ENCODE measurements around the gene CCDC171. TPM values are rescaled to one million over a fixed set of nuclear protein-coding genes. Genes with fewer than 3 reads are reported as not detected.

Gene CCDC171
- total RNA-seq (10 to 100 TPM in 2 of 5 donors, 1 to 10 TPM in 3; 1.2 to 26.3 (median 3.3) TPM), polyA plus RNA-seq (1 to 10 TPM in 2 of 3 donors, not detected in 1; 1.2 TPM)
- long read RNA-seq, donor 1 = 0 reads
- long read RNA-seq, donor 2 = 0 reads
- long read RNA-seq, donor 3 = 0 reads
- long read RNA-seq, donor 4 = 0 reads
- long read RNA-seq, donor 5 = 0 reads
- long read RNA-seq, donor 6 = 0 reads
- long read RNA-seq, donor 7 = 0 reads
- long read RNA-seq, donor 8 = 0 reads
- long read RNA-seq, donor 9 = 0 reads
- long read RNA-seq, donor 10 = 0 reads

- peak; percentile 92 to 99 for DNase-seq
- intact Hi-C loops (cut with DNase I; ENCODE audit: low total_unique reads) = no loop called here
- peaks cover 0 to 17% (median 15%) of the 10 kb centered on the region in 4 donors for H3K4me1 ChIP-seq
- H3K27ac ChIP-seq = peak within 1 kb of the TSS; percentile 76 to 87 (median 86)
- no peak for TF ChIP-seq CTCF (IDR thresholded peaks at IDR 0.05)
- peak; percentile 59 to 88 (median 70) for TF ChIP-seq POLR2AphosphoS5 (IDR thresholded peaks at IDR 0.05)
- no peak for TF ChIP-seq EP300 (IDR thresholded peaks at IDR 0.05)
- peak in 1 of 4 donors; percentile 17 for TF ChIP-seq POLR2A (IDR thresholded peaks at IDR 0.05)
- H3K36me3 ChIP-seq = no peaks in the 10 kb centered on the region
- peak within 1 kb of the TSS; percentile 64 to 85 (median 78) for H3K4me3 ChIP-seq
- no peaks in the 10 kb centered on the region for H3K27me3 ChIP-seq
- WGBS, 5 donors = 0 to 1% (median 0%) methylated on average over 35 to 65 of the region's 65 CpGs
- H3K9me3 ChIP-seq = no peaks in the 10 kb centered on the region
Observed at GRCh38 chr9:15552636-15553527, at the start of gene CCDC171. TSS of gene CCDC171 (plus strand) at chr9:15553043. CDS start at chr9:15564089, 11,046 bp downstream.

GRCh38 chr9:15505921-15506320, 46.9 kb upstream of the CCDC171 start:
- intact Hi-C loops (cut with DNase I; ENCODE audit: low total_unique reads) = no loop called here
- no peaks in the 10 kb centered on the region for H3K27me3 ChIP-seq
- 87 to 95% (median 94%) methylated on average over 3 of the region's 3 CpGs for WGBS, 5 donors
- no peak for DNase-seq
- H3K4me3 ChIP-seq = no peak overlapping the region
- H3K27ac ChIP-seq = no peak overlapping the region
- no peaks in the 10 kb centered on the region for H3K9me3 ChIP-seq
- H3K4me1 ChIP-seq = peaks cover 13 to 42% (median 24%) of the 10 kb centered on the region in 4 donors
- peaks cover 0 to 60% (median 38%) of the 10 kb centered on the region in 4 donors for H3K36me3 ChIP-seq
- TF ChIP-seq EP300 (IDR thresholded peaks at IDR 0.05) = no peak
- TF ChIP-seq CTCF (IDR thresholded peaks at IDR 0.05) = no peak
- TF ChIP-seq POLR2A (IDR thresholded peaks at IDR 0.05) = no peak
- TF ChIP-seq POLR2AphosphoS5 (IDR thresholded peaks at IDR 0.05) = no peak

- 0 to 1% (median 1%) methylated on average over 35 to 76 of the region's 76 CpGs for WGBS, 5 donors
- peak; percentile 33 to 76 for DNase-seq
- no peak for TF ChIP-seq EP300 (IDR thresholded peaks at IDR 0.05)
- TF ChIP-seq POLR2AphosphoS5 (IDR thresholded peaks at IDR 0.05) = no peak
- TF ChIP-seq POLR2A (IDR thresholded peaks at IDR 0.05) = no peak
- H3K4me1 ChIP-seq = peaks cover 16 to 34% (median 26%) of the 10 kb centered on the region in 4 donors
- peak overlapping the region; percentile 89 to 96 (median 93) for H3K27ac ChIP-seq
- peak overlapping the region; percentile 92 to 97 (median 96) for H3K4me3 ChIP-seq
- peaks cover 0 to 28% (median 23%) of the 10 kb centered on the region in 4 donors for H3K36me3 ChIP-seq
- intact Hi-C loops (cut with DNase I; ENCODE audit: low total_unique reads) = no loop called here
- H3K27me3 ChIP-seq = no peaks in the 10 kb centered on the region
- H3K9me3 ChIP-seq = no peaks in the 10 kb centered on the region
Observed at GRCh38 chr9:15509931-15510788, 42.7 kb upstream of the CCDC171 start.

GRCh38 chr9:15510789-15511575, 41.9 kb upstream of the CCDC171 start, which contains the start of gene PSIP1:
TSS of gene PSIP1 (minus strand) at chr9:15510970. CDS start at chr9:15510188, 782 bp downstream.
- peak within 1 kb of the TSS; percentile 89 to 96 (median 93) for H3K27ac ChIP-seq
- intact Hi-C loops (cut with DNase I; ENCODE audit: low total_unique reads) = no loop called here
- peak; percentile 72 to 94 for DNase-seq
- H3K36me3 ChIP-seq = peaks cover 0 to 20% (median 15%) of the 10 kb centered on the region in 4 donors
- H3K4me3 ChIP-seq = peak within 1 kb of the TSS; percentile 92 to 97 (median 96)
- peaks cover 16 to 34% (median 26%) of the 10 kb centered on the region in 4 donors for H3K4me1 ChIP-seq
- TF ChIP-seq POLR2AphosphoS5 (IDR thresholded peaks at IDR 0.05) (peak; percentile 6 to 87 (median 86)), CTCF (IDR thresholded peaks at IDR 0.05) (peak in 3 of 7 experiments; percentile 11 to 39 (median 23)), EP300 (IDR thresholded peaks at IDR 0.05) (no peak), POLR2A (IDR thresholded peaks at IDR 0.05) (no peak)
- no peaks in the 10 kb centered on the region for H3K9me3 ChIP-seq
- no peaks in the 10 kb centered on the region for H3K27me3 ChIP-seq
- 0 to 1% (median 0%) methylated on average over 44 to 72 of the region's 72 CpGs for WGBS, 5 donors
